ENCODE measurements around the gene DLG1.

Gene DLG1

GRCh38 chr3:197026481-197026866, 271.9 kb downstream of the DLG1 start:
- TF ChIP-seq CTCF (IDR thresholded peaks at IDR 0.05; ENCODE audit: control extremely low read depth, extremely low read depth, low read depth, missing control alignments): no peak
- DNase-seq (ENCODE audit: extremely low spot score): no peak
- POLR2A ChIA-PET: no interaction called here
- CTCF ChIA-PET: interaction anchor here (0.8 to 1.4 kb wide), 3 partner anchors 18 to 189 kb away, joined by 3 to 4 read pairs (median 3); no protein-coding TSS in a partner anchor

- TF ChIP-seq CTCF (IDR thresholded peaks at IDR 0.05; ENCODE audit: control extremely low read depth, extremely low read depth, low read depth, missing control alignments): no peak
- no peak for DNase-seq (ENCODE audit: extremely low spot score)
- ChIA-PET CTCF (interaction anchor here (0.8 to 1.4 kb wide), 4 partner anchors 18 to 189 kb away, joined by 3 to 4 read pairs (median 3); no protein-coding TSS in a partner anchor), POLR2A (no interaction called here)
Measured at GRCh38 chr3:197025736-197026480, 272.5 kb downstream of the DLG1 start.

GRCh38 chr3:197024881-197025735, 273.3 kb downstream of the DLG1 start:
- CTCF ChIA-PET: interaction anchor here (1.2 to 2.9 kb wide), 3 partner anchors 19 to 165 kb away, joined by 3 to 12 read pairs (median 4); no protein-coding TSS in a partner anchor
- POLR2A ChIA-PET: no interaction called here
- TF ChIP-seq CTCF (IDR thresholded peaks at IDR 0.05; ENCODE audit: control extremely low read depth, extremely low read depth, low read depth, missing control alignments): no peak
- DNase-seq (ENCODE audit: extremely low spot score): no peak

GRCh38 chr3:197023998-197024651, 274.3 kb downstream of the DLG1 start:
- POLR2A ChIA-PET: no interaction called here
- CTCF ChIA-PET: interaction anchor here (1.4 to 2.9 kb wide), 4 partner anchors 7 to 21 kb away, joined by 3 to 12 read pairs (median 9); no protein-coding TSS in a partner anchor
- no peak for DNase-seq (ENCODE audit: extremely low spot score)
- no peak for TF ChIP-seq CTCF (IDR thresholded peaks at IDR 0.05; ENCODE audit: control extremely low read depth, extremely low read depth, low read depth, missing control alignments)

- peak; percentile 77 for DNase-seq (ENCODE audit: extremely low spot score)
- TF ChIP-seq CTCF (IDR thresholded peaks at IDR 0.05; ENCODE audit: control extremely low read depth, extremely low read depth, low read depth, missing control alignments): no peak
- ChIA-PET POLR2A (no interaction called here), CTCF (interaction anchor here (0.8 to 2.9 kb wide), 11 partner anchors 8 to 160 kb away, joined by 3 to 12 read pairs (median 3); partner anchors contain the start of gene NCBP2)
Measured at GRCh38 chr3:197023241-197023997, 275.0 kb downstream of the DLG1 start.

Data from GM10248 (cell line).